ENCODE data around the gene ZNF792.
A peak's percentile ranks its signal among the peaks of the same experiment; 100 is the strongest.

Gene ZNF792

DNA sequence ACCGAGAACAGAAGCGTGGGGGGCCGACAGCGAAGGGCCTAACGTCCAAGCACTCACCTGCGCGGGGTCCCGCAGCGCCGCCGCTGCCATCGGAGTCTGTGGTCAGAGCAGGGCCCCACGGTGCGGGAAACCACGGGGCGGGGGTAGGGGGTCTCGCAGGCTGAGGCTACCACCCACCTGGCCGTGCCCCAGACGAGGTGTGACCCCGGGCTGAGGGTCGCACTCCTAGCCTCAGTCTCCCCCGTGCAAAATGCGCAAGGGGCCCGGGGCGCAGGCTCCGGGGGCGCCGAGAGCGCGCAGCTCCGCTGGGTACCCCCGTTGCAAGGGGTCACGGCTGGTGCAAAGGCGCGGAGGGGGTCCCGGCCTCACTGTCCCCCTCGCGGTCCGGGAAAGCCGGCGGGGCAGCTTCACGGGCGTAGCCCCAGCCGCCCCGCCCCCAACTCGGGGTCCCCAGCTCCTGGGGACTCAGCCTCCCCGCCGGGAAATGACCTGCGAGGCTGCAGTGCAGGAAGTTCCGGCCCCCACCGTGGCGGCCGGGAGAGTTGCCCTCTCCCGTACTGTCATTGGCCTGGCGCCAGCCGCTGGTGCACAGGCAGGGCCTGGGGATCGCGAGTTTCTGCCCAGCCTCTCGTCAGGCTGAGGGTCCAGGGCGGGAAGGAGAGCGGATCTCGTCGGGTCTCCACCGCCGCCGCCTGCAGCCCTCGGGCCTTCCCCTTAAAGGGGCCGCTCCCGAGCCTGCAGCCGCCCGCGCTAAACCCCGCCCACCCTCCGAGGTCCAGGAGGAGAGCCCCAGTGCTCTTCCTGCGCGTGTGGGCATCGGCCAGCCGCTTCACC is at the start of gene ZNF792:
TSS of gene ZNF792 (minus strand) at position 657 of the 834 bp plus-strand sequence. CDS start at position 90, 567 bp downstream.
- H3K4me3 ChIP-seq (ENCODE audit: low read depth, low read length) = peak within 1 kb of the TSS; percentile 95
- TF ChIP-seq, protein P1, sequence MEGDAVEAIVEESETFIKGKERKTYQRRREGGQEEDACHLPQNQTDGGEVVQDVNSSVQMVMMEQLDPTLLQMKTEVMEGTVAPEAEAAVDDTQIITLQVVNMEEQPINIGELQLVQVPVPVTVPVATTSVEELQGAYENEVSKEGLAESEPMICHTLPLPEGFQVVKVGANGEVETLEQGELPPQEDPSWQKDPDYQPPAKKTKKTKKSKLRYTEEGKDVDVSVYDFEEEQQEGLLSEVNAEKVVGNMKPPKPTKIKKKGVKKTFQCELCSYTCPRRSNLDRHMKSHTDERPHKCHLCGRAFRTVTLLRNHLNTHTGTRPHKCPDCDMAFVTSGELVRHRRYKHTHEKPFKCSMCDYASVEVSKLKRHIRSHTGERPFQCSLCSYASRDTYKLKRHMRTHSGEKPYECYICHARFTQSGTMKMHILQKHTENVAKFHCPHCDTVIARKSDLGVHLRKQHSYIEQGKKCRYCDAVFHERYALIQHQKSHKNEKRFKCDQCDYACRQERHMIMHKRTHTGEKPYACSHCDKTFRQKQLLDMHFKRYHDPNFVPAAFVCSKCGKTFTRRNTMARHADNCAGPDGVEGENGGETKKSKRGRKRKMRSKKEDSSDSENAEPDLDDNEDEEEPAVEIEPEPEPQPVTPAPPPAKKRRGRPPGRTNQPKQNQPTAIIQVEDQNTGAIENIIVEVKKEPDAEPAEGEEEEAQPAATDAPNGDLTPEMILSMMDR (IDR thresholded peaks at IDR 0.05; ENCODE audit: control insufficient read depth, extremely low read depth, insufficient read depth) = no peak
- DNase-seq (ENCODE audit: low read depth) = no peak

GRCh38 chr19:35013041-35013819 is 49.2 kb upstream of the ZNF792 start:
- DNase-seq (ENCODE audit: low read depth) = no peak

DNA sequence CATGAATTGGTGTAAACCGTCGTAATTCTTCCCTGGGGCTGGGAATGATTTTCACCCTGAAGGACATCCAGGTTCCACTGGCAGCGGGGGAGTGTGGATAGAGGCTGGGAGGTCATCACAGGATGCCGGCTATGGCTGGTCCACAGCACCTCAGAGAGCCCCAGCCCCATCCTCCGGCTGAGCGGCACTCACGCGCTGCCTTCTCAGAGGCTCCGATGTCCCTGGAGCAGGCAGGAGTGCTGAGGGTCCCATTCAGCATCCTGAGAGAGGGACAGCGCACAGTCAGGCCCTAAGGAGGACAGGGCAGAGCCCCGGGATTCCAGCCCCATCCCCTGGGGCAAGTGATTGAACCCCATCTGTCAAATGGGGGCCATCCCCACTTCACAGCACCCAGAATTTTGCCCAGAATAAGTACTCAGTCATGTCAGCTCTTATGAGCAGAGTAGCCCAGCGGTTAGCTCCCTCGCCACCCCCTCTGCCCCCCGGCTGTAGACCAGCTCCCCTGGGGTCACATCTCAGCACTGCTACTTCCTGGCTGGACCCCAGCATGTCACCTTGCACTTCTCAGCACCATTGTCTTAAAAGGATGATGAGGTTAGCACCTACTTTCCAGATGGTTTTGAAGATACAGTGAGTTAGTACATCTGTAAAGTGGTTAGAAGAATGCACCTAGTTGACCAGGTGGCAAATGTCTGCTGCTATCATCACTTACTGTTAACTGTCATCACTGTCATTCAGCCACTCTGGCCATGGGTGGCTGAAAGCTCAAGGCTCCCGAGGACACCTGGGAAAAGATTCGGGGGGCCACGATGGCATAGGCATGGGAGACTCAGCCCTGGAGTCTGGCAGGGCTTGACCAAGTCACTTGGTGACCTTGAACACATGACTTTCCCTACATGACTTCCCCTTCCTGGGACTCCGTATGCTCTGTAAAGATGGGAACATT is 48.0 kb upstream of the ZNF792 start:
- TF ChIP-seq, protein P1 (IDR thresholded peaks at IDR 0.05; ENCODE audit: control insufficient read depth, extremely low read depth, insufficient read depth) = no peak
- H3K4me3 ChIP-seq (ENCODE audit: low read depth, low read length) = no peak overlapping the region
- DNase-seq (ENCODE audit: low read depth) = no peak

More at GRCh38 chr19:35013041-35013819, 49.2 kb upstream of the ZNF792 start:
- TF ChIP-seq, protein P1 (IDR thresholded peaks at IDR 0.05; ENCODE audit: control insufficient read depth, extremely low read depth, insufficient read depth) = peak; percentile 85
- no peak overlapping the region for H3K4me3 ChIP-seq (ENCODE audit: low read depth, low read length)

DNA sequence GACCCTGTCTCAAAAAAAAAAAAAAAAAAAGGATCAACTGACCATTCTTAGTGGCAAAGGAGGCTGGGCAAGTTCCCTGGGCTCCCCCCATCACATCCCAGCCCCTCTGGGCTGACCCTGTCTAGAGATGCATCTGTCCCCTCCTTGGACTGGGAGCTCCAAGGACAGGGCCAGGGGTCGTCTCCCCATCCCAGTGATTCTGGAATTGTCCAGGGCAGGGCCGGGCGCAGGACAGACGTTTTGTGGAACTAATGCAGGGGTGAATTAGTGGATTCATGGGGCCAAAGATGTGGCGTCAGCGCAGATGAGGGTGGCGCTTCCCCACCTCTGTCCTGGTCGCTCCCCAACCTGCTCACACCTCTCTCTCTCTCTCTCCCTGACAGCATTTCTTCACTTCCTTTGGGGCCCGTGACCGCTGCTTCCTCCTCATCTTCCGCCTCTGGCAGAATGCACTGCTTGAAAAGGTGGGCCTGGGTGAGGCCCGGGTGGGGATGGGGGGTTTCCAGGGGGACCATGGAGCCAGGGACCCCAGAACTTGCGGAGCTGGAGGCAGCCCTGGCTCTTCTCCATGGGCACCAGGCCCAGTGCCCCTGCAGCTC is 47.2 kb upstream of the ZNF792 start:
- no peak for DNase-seq (ENCODE audit: low read depth)
- no peak overlapping the region for H3K4me3 ChIP-seq (ENCODE audit: low read depth, low read length)
- TF ChIP-seq, protein P1 (IDR thresholded peaks at IDR 0.05; ENCODE audit: control insufficient read depth, extremely low read depth, insufficient read depth) = no peak

DNA sequence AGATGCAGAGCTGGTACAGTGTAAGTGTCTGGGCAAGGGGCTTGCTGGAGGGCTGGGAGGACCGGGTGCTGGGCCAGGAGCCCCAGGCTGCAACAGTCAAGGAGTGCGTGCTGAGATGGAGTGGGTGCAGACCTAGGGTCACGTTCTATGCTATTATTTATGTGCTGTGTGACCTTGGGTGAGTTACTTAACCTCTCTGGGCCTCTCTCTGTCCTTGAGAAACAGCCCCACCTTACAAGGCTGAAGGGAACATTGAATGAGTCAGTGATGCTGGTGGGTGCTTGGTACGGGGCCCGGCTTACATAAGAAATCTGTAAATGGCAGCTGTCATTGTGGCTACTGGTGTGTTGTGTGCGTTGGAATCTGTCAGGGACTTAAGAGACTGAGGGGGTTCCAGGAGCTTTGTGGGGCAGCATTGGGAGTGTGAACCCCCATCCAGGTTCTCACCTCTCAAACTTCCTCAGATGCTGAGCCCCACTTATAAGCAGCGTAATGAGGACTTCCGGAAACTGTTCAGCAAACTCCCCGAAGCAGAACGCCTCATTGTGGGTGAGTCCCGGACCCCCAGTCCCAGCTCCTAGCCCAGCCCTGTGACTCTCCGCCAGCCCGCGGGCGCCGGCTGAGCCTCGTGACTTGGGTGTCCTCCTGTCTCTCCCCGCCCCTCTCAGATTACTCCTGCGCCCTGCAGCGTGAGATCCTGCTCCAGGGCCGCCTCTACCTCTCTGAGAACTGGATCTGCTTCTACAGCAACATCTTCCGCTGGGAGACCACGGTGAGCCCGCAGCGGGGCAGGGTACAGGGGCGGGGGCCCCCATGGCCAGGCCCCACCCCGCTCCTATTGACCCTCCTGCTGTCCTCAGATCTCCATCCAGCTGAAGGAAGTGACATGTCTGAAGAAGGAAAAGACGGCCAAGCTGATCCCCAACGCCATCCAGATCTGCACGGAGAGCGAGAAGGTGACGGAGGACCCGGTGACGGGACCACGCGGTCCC is 45.7 kb upstream of the ZNF792 start:
- no peak for DNase-seq (ENCODE audit: low read depth)
- TF ChIP-seq, protein P1 (IDR thresholded peaks at IDR 0.05; ENCODE audit: control insufficient read depth, extremely low read depth, insufficient read depth) = no peak
- H3K4me3 ChIP-seq (ENCODE audit: low read depth, low read length) = no peak overlapping the region
